ENCODE measurements around the gene SPTBN4.
A peak's percentile ranks its signal among the peaks of the same experiment; 100 is the strongest.

SPTBN4 gene

GRCh38 chr19:40524655-40525054 lies 57.9 kb downstream of the SPTBN4 start:
- Histone ChIP-seq H3K27me3 (ENCODE audit: insufficient read depth, low read length) (peaks cover 20% of the 10 kb centered on the region), H3K36me3 (ENCODE audit: insufficient read depth, low read length) (no peaks in the 10 kb centered on the region), H3K4me1 (ENCODE audit: insufficient read depth, low read length) (peaks cover 3% of the 10 kb centered on the region), H3K4me3 (ENCODE audit: low read length) (no peak overlapping the region), H2AFZ (ENCODE audit: low read depth, low read length) (no peak overlapping the region), H3K9me3 (ENCODE audit: low read length) (peaks cover 5% of the 10 kb centered on the region)

- Histone ChIP-seq H3K4me3 (ENCODE audit: low read length) (no peak overlapping the region), H3K9me3 (ENCODE audit: low read length) (peaks cover 5% of the 10 kb centered on the region), H2AFZ (ENCODE audit: low read depth, low read length) (no peak overlapping the region), H3K4me1 (ENCODE audit: insufficient read depth, low read length) (peaks cover 4% of the 10 kb centered on the region), H3K27me3 (ENCODE audit: insufficient read depth, low read length) (peaks cover 12% of the 10 kb centered on the region), H3K36me3 (ENCODE audit: insufficient read depth, low read length) (no peaks in the 10 kb centered on the region)
These were observed 58.6 kb downstream of the SPTBN4 start for GRCh38 chr19:40525234-40526051.

- Histone ChIP-seq H3K4me3 (ENCODE audit: low read length) (no peak overlapping the region), H3K27me3 (ENCODE audit: insufficient read depth, low read length) (peaks cover 10% of the 10 kb centered on the region), H3K4me1 (ENCODE audit: insufficient read depth, low read length) (peaks cover 4% of the 10 kb centered on the region), H2AFZ (ENCODE audit: low read depth, low read length) (no peak overlapping the region), H3K9me3 (ENCODE audit: low read length) (no peaks in the 10 kb centered on the region), H3K36me3 (ENCODE audit: insufficient read depth, low read length) (no peaks in the 10 kb centered on the region)
These were observed 61.3 kb downstream of the SPTBN4 start for GRCh38 chr19:40528078-40528477.

GRCh38 chr19:40528533-40529092 lies 61.8 kb downstream of the SPTBN4 start:
- H3K27me3 ChIP-seq (ENCODE audit: insufficient read depth, low read length), result peaks cover 10% of the 10 kb centered on the region
- H3K9me3 ChIP-seq (ENCODE audit: low read length), result no peaks in the 10 kb centered on the region
- no peaks in the 10 kb centered on the region for H3K36me3 ChIP-seq (ENCODE audit: insufficient read depth, low read length)
- H3K4me3 ChIP-seq (ENCODE audit: low read length), result no peak overlapping the region
- peaks cover 4% of the 10 kb centered on the region for H3K4me1 ChIP-seq (ENCODE audit: insufficient read depth, low read length)
- H2AFZ ChIP-seq (ENCODE audit: low read depth, low read length), result no peak overlapping the region

GRCh38 chr19:40529093-40529954 lies 62.5 kb downstream of the SPTBN4 start:
- Histone ChIP-seq H3K36me3 (ENCODE audit: insufficient read depth, low read length) (no peaks in the 10 kb centered on the region), H3K27me3 (ENCODE audit: insufficient read depth, low read length) (peaks cover 10% of the 10 kb centered on the region), H3K9me3 (ENCODE audit: low read length) (no peaks in the 10 kb centered on the region), H3K4me3 (ENCODE audit: low read length) (peak overlapping the region; percentile 39), H3K4me1 (ENCODE audit: insufficient read depth, low read length) (peaks cover 4% of the 10 kb centered on the region), H2AFZ (ENCODE audit: low read depth, low read length) (no peak overlapping the region)

- Histone ChIP-seq H3K4me3 (ENCODE audit: low read length) (peak overlapping the region; percentile 39), H3K9me3 (ENCODE audit: low read length) (no peaks in the 10 kb centered on the region), H3K36me3 (ENCODE audit: insufficient read depth, low read length) (no peaks in the 10 kb centered on the region), H3K4me1 (ENCODE audit: insufficient read depth, low read length) (peaks cover 4% of the 10 kb centered on the region), H2AFZ (ENCODE audit: low read depth, low read length) (no peak overlapping the region), H3K27me3 (ENCODE audit: insufficient read depth, low read length) (peaks cover 6% of the 10 kb centered on the region)
These were observed 63.5 kb downstream of the SPTBN4 start for GRCh38 chr19:40530091-40530901.

GRCh38 chr19:40533508-40533907 lies 66.7 kb downstream of the SPTBN4 start:
- Histone ChIP-seq H3K36me3 (ENCODE audit: insufficient read depth, low read length) (no peaks in the 10 kb centered on the region), H3K4me1 (ENCODE audit: insufficient read depth, low read length) (peaks cover 4% of the 10 kb centered on the region), H3K9me3 (ENCODE audit: low read length) (no peaks in the 10 kb centered on the region), H3K4me3 (ENCODE audit: low read length) (no peak overlapping the region), H2AFZ (ENCODE audit: low read depth, low read length) (no peak overlapping the region), H3K27me3 (ENCODE audit: insufficient read depth, low read length) (peaks cover 2% of the 10 kb centered on the region)

GRCh38 chr19:40534148-40534547 lies 67.3 kb downstream of the SPTBN4 start:
- Histone ChIP-seq H2AFZ (ENCODE audit: low read depth, low read length) (no peak overlapping the region), H3K9me3 (ENCODE audit: low read length) (no peaks in the 10 kb centered on the region), H3K27me3 (ENCODE audit: insufficient read depth, low read length) (peaks cover 2% of the 10 kb centered on the region), H3K4me1 (ENCODE audit: insufficient read depth, low read length) (peaks cover 4% of the 10 kb centered on the region), H3K36me3 (ENCODE audit: insufficient read depth, low read length) (no peaks in the 10 kb centered on the region), H3K4me3 (ENCODE audit: low read length) (no peak overlapping the region)

GRCh38 chr19:40539070-40539469 lies 72.3 kb downstream of the SPTBN4 start:
- Histone ChIP-seq H3K4me1 (ENCODE audit: insufficient read depth, low read length) (no peaks in the 10 kb centered on the region), H3K4me3 (ENCODE audit: low read length) (no peak overlapping the region), H2AFZ (ENCODE audit: low read depth, low read length) (no peak overlapping the region), H3K27me3 (ENCODE audit: insufficient read depth, low read length) (no peaks in the 10 kb centered on the region), H3K36me3 (ENCODE audit: insufficient read depth, low read length) (no peaks in the 10 kb centered on the region), H3K9me3 (ENCODE audit: low read length) (no peaks in the 10 kb centered on the region)

- no peak overlapping the region for H2AFZ ChIP-seq (ENCODE audit: low read depth, low read length)
- H3K4me1 ChIP-seq (ENCODE audit: insufficient read depth, low read length), result no peaks in the 10 kb centered on the region
- no peaks in the 10 kb centered on the region for H3K9me3 ChIP-seq (ENCODE audit: low read length)
- H3K27me3 ChIP-seq (ENCODE audit: insufficient read depth, low read length), result no peaks in the 10 kb centered on the region
- H3K4me3 ChIP-seq (ENCODE audit: low read length), result no peak overlapping the region
- no peaks in the 10 kb centered on the region for H3K36me3 ChIP-seq (ENCODE audit: insufficient read depth, low read length)
These were observed 75.5 kb downstream of the SPTBN4 start for GRCh38 chr19:40542202-40542859.

- no peak overlapping the region for H3K4me3 ChIP-seq (ENCODE audit: low read length)
- no peaks in the 10 kb centered on the region for H3K9me3 ChIP-seq (ENCODE audit: low read length)
- no peaks in the 10 kb centered on the region for H3K4me1 ChIP-seq (ENCODE audit: insufficient read depth, low read length)
- no peaks in the 10 kb centered on the region for H3K27me3 ChIP-seq (ENCODE audit: insufficient read depth, low read length)
- H3K36me3 ChIP-seq (ENCODE audit: insufficient read depth, low read length), result no peaks in the 10 kb centered on the region
- no peak overlapping the region for H2AFZ ChIP-seq (ENCODE audit: low read depth, low read length)
These were observed 76.3 kb downstream of the SPTBN4 start for GRCh38 chr19:40543029-40543597.

Measured in neuron (in vitro differentiated cells).